K562 (cell line): Measurements from ENCODE around the gene FGR. TPM values are rescaled to one million over a fixed set of nuclear protein-coding genes. Genes with fewer than 3 reads are reported as not detected.

Experiments
- EP300 ChIP-seq: IDR thresholded peaks from 2 replicates; pipeline ENCODE4 v1.6.1; 2012; ENCODE audit warnings: low read length, improper control_type of control experiment
- KLF16 ChIP-seq: IDR thresholded peaks from 2 replicates; pipeline ENCODE4 v1.6.1; 2016; ENCODE audit warnings: antibody characterized with exemption
- MAFK ChIP-seq: IDR thresholded peaks from 2 replicates; pipeline ENCODE4 v1.6.1; 2011; ENCODE audit warnings: low read length, improper control_type of control experiment
- MYC ChIP-seq, 2 experiments: fragments of 250-450 bp in 1 of 2; sonication (Bioruptor Pico) in 1 of 2; IDR thresholded peaks; 2 replicates each; pipeline versions ENCODE4 v1.5.1 to v1.6.1; 2012 to 2021; ENCODE audit warnings: low read depth in 2 of 2, borderline replicate concordance in 1 of 2, improper control_type of control experiment in 1 of 2, low read length in 1 of 2, mild to moderate bottlenecking in 1 of 2, moderate library complexity in 1 of 2
- RCOR1 ChIP-seq, 2 experiments: IDR thresholded peaks; 2 replicates each; pipeline ENCODE4 v1.6.1; 2012; ENCODE audit warnings: low read depth in 2 of 2, low read length in 2 of 2, borderline replicate concordance in 1 of 2, improper control_type of control experiment in 1 of 2
- ZFX ChIP-seq: sonication (generic); formaldehyde crosslinking; IDR thresholded peaks from 2 replicates; pipeline ENCODE4 v1.8.0; 2022; ENCODE audit warnings: mild to moderate bottlenecking, missing genetic modification reagents, moderate library complexity
- ZNF174 ChIP-seq: fragments of 250-450 bp; sonication (Bioruptor Pico); IDR thresholded peaks from 2 replicates; pipeline ENCODE4 v1.4.0; 2020; ENCODE audit warnings: mild to moderate bottlenecking
- ZNF551 ChIP-seq: fragments of 250-450 bp; sonication (Bioruptor Pico); IDR thresholded peaks from 2 replicates; pipeline ENCODE4 v1.5.0; 2021; ENCODE audit warnings: mild to moderate bottlenecking, moderate library complexity
- polyA plus RNA-seq, 8 experiments: library from polyadenylated mRNA; depleted of rRNA in 4 of 8; stranded (reverse) in 5 of 8; unstranded in 3 of 8; fragments of >200 nt; fragmentation: Nextera tagmentation in 2 of 8; fragmentation: Illumina TruSeq in 1 of 8; extraction: Ambion mirVana in 2 of 8; extraction: Trizol in 1 of 8; gene quantifications; 2 replicates each; pipeline versions ENCODE4 v1.2.1 to v1.2.3, GENCODE V29; 2011 to 2014; ENCODE audit warnings: inconsistent platforms in 1 of 8, missing spikeins in 1 of 8
- total RNA-seq, 7 experiments: library from RNA; depleted of rRNA in 6 of 7; stranded (reverse); fragments of >200 nt in 6 of 7; fragmentation: Illumina TruSeq in 2 of 7; extraction: Trizol in 2 of 7; gene quantifications; 2 replicates each; pipeline versions ENCODE4 v1.2.1 to v1.2.3, GENCODE V29; 2011 to 2021; ENCODE audit warnings: low replicate concordance in 1 of 7
- TF ChIP-seq, protein P1 (sequence below), 3 experiments: IDR thresholded peaks in 2 of 3; conservative IDR thresholded peaks in 1 of 3; 2 replicates each; pipeline ENCODE4 v1.5.1; 2011 to 2012; ENCODE audit warnings: low read length in 3 of 3, mild to moderate bottlenecking in 3 of 3, control low read depth in 2 of 3, improper control_type of control experiment in 1 of 3, inconsistent platforms in 1 of 3, low read depth in 1 of 3, mixed read lengths in 1 of 3, moderate library complexity in 1 of 3; ENCODE audit not compliant: insufficient read depth in 2 of 3
- TF ChIP-seq, protein P2 (sequence below): sonication (generic); formaldehyde crosslinking; IDR thresholded peaks from 2 replicates; pipeline ENCODE4 v1.8.1; 2023; ENCODE audit warnings: mild to moderate bottlenecking, missing genetic modification reagents
- TF ChIP-seq, protein P3 (sequence below), 2 experiments: IDR thresholded peaks; 2 replicates each; pipeline ENCODE4 v1.6.1; 2011; ENCODE audit warnings: borderline replicate concordance in 1 of 2, control low read depth in 1 of 2, low read depth in 1 of 2, low read length in 1 of 2, mild to moderate bottlenecking in 1 of 2, mixed read lengths in 1 of 2, moderate library complexity in 1 of 2; ENCODE audit not compliant: insufficient read depth in 1 of 2, insufficient read length in 1 of 2, poor library complexity in 1 of 2, severe bottlenecking in 1 of 2; ENCODE audit errors: extremely low read depth in 1 of 2
- TF ChIP-seq, protein P4 (sequence below): IDR thresholded peaks from 2 replicates; pipeline ENCODE4 v1.6.1; 2011; ENCODE audit warnings: borderline replicate concordance, low read depth, mild to moderate bottlenecking, moderate library complexity, low read length; ENCODE audit not compliant: insufficient read depth, poor library complexity, severe bottlenecking
- TF ChIP-seq, protein P5 (sequence below), 2 experiments: fragments of 450-650 bp; conservative IDR thresholded peaks; 2 replicates each; pipeline ENCODE4 v1.6.1; 2017; ENCODE audit warnings: mild to moderate bottlenecking in 2 of 2, moderate library complexity in 2 of 2

Gene FGR
- total and polyA plus RNA-seq, 9 of the 15 experiments (the other 6 are each of a cell fraction or from before 2014, with no cell fraction given): 0.04 to 0.11 TPM; not detected in 7

DNA sequence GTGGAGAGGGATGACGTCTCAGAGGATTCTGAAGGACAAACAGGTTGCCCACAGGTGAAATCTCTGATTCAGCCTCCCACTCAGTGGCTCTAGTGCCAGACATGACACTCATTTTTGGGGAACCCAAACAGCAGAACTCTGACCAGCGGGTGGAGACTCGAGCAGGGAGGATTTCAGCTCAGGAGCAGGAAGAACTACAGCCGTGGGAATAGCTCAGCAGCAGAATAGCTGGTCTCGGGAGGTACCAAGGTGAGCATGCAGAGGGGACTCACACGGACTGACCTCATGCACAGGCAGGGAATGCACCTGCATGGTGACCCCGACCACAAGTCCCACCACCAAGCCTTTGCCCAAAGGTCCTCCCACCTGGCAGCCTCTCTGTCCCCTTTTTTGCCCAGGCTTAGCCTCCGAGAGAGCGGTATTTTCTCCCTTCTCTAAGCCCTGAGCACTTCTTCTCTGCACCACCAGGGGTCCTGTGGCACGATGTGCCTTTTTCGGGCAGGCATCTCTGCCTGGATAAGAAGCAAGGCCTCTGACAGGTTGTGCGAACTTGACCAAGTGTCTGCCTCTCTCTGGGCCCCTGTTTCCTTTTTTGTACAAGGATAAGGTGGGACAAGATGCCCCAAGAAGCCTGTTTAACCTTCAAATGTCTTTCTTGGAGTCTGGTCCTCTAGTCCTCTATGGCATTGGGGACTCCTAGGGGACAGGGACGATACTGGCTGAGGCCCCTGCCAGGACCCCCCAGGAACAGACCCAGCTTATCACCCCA, 8.8 kb upstream of the FGR start (continued):
- TF ChIP-seq, protein P1, sequence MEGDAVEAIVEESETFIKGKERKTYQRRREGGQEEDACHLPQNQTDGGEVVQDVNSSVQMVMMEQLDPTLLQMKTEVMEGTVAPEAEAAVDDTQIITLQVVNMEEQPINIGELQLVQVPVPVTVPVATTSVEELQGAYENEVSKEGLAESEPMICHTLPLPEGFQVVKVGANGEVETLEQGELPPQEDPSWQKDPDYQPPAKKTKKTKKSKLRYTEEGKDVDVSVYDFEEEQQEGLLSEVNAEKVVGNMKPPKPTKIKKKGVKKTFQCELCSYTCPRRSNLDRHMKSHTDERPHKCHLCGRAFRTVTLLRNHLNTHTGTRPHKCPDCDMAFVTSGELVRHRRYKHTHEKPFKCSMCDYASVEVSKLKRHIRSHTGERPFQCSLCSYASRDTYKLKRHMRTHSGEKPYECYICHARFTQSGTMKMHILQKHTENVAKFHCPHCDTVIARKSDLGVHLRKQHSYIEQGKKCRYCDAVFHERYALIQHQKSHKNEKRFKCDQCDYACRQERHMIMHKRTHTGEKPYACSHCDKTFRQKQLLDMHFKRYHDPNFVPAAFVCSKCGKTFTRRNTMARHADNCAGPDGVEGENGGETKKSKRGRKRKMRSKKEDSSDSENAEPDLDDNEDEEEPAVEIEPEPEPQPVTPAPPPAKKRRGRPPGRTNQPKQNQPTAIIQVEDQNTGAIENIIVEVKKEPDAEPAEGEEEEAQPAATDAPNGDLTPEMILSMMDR (IDR thresholded peaks at IDR 0.05 in 2 of 3, conservative IDR thresholded peaks at IDR 0.05 in 1 of 3; ENCODE audit: insufficient read depth in 2 of 3, low read depth in 1 of 3, low read length in 3 of 3): peak; percentile 80 to 93 (median 84)
- TF ChIP-seq ZFX (CRISPR knock-in tag): peak; percentile 24; the same call in 1 of the 2 replicates
- TF ChIP-seq MYC (IDR thresholded peaks at IDR 0.05; ENCODE audit: low read depth, low read length): peak; percentile 60; the same call in 1 of the 2 replicates
- no peak for TF ChIP-seq MYC (CRISPR knock-in tag; IDR thresholded peaks at IDR 0.05; ENCODE audit: borderline replicate concordance, low read depth)
- no peak for TF ChIP-seq EP300
- TF ChIP-seq, protein P2, sequence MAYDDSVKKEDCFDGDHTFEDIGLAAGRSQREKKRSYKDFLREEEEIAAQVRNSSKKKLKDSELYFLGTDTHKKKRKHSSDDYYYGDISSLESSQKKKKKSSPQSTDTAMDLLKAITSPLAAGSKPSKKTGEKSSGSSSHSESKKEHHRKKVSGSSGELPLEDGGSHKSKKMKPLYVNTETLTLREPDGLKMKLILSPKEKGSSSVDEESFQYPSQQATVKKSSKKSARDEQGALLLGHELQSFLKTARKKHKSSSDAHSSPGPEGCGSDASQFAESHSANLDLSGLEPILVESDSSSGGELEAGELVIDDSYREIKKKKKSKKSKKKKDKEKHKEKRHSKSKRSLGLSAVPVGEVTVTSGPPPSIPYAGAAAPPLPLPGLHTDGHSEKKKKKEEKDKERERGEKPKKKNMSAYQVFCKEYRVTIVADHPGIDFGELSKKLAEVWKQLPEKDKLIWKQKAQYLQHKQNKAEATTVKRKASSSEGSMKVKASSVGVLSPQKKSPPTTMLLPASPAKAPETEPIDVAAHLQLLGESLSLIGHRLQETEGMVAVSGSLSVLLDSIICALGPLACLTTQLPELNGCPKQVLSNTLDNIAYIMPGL (CRISPR knock-in tag): no peak
- TF ChIP-seq MAFK: peak; percentile 12; the same call in 1 of the 2 replicates
- TF ChIP-seq, protein P3, sequence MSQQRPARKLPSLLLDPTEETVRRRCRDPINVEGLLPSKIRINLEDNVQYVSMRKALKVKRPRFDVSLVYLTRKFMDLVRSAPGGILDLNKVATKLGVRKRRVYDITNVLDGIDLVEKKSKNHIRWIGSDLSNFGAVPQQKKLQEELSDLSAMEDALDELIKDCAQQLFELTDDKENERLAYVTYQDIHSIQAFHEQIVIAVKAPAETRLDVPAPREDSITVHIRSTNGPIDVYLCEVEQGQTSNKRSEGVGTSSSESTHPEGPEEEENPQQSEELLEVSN (IDR thresholded peaks at IDR 0.05; ENCODE audit: borderline replicate concordance in 1 of 2, extremely low read depth in 1 of 2, insufficient read depth in 1 of 2, insufficient read length in 1 of 2, low read depth in 1 of 2, low read length in 1 of 2, poor library complexity in 1 of 2, severe bottlenecking in 1 of 2): peak in 1 of 2 experiments; percentile 16
- TF ChIP-seq ZNF174: no peak
- TF ChIP-seq KLF16: peak; percentile 36; the same call in 1 of the 2 replicates
- TF ChIP-seq, protein P4, sequence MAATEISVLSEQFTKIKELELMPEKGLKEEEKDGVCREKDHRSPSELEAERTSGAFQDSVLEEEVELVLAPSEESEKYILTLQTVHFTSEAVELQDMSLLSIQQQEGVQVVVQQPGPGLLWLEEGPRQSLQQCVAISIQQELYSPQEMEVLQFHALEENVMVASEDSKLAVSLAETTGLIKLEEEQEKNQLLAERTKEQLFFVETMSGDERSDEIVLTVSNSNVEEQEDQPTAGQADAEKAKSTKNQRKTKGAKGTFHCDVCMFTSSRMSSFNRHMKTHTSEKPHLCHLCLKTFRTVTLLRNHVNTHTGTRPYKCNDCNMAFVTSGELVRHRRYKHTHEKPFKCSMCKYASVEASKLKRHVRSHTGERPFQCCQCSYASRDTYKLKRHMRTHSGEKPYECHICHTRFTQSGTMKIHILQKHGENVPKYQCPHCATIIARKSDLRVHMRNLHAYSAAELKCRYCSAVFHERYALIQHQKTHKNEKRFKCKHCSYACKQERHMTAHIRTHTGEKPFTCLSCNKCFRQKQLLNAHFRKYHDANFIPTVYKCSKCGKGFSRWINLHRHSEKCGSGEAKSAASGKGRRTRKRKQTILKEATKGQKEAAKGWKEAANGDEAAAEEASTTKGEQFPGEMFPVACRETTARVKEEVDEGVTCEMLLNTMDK: peak; percentile 70
- TF ChIP-seq, protein P5, sequence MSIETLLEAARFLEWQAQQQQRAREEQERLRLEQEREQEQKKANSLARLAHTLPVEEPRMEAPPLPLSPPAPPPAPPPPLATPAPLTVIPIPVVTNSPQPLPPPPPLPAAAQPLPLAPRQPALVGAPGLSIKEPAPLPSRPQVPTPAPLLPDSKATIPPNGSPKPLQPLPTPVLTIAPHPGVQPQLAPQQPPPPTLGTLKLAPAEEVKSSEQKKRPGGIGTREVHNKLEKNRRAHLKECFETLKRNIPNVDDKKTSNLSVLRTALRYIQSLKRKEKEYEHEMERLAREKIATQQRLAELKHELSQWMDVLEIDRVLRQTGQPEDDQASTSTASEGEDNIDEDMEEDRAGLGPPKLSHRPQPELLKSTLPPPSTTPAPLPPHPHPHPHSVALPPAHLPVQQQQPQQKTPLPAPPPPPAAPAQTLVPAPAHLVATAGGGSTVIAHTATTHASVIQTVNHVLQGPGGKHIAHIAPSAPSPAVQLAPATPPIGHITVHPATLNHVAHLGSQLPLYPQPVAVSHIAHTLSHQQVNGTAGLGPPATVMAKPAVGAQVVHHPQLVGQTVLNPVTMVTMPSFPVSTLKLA (conservative IDR thresholded peaks at IDR 0.05): no peak
- no peak for TF ChIP-seq ZNF551 (CRISPR knock-in tag)
- peak in 1 of 2 experiments; percentile 55; a peak in 2 of 4 replicates for TF ChIP-seq RCOR1 (IDR thresholded peaks at IDR 0.05; ENCODE audit: borderline replicate concordance in 1 of 2, low read depth in 2 of 2, low read length in 2 of 2)
